ENCODE measurements around the gene STX10. TPM values are rescaled to one million over a fixed set of nuclear protein-coding genes. Genes with fewer than 3 reads are reported as not detected.

STX10 gene
- polyA plus RNA-seq, 10 donors, result 26.7 to 53.3 (median 33.2) TPM

- DNase-seq, result no peak
Observed at GRCh38 chr19:13101590-13102415, 48.4 kb downstream of the STX10 start.

- peak in 1 of 3 donors; percentile 36 for DNase-seq
Observed at GRCh38 chr19:13100841-13101589, 49.2 kb downstream of the STX10 start.

GRCh38 chr19:13100031-13100588, 50.1 kb downstream of the STX10 start:
- peak in 1 of 3 donors; percentile 50 for DNase-seq

GRCh38 chr19:13099073-13099999, 50.8 kb downstream of the STX10 start:
- peak in 1 of 3 donors; percentile 79 for DNase-seq

- peak in 2 of 3 donors; percentile 59 to 88 for DNase-seq
Observed at GRCh38 chr19:13098277-13099072, 51.7 kb downstream of the STX10 start.

DNA sequence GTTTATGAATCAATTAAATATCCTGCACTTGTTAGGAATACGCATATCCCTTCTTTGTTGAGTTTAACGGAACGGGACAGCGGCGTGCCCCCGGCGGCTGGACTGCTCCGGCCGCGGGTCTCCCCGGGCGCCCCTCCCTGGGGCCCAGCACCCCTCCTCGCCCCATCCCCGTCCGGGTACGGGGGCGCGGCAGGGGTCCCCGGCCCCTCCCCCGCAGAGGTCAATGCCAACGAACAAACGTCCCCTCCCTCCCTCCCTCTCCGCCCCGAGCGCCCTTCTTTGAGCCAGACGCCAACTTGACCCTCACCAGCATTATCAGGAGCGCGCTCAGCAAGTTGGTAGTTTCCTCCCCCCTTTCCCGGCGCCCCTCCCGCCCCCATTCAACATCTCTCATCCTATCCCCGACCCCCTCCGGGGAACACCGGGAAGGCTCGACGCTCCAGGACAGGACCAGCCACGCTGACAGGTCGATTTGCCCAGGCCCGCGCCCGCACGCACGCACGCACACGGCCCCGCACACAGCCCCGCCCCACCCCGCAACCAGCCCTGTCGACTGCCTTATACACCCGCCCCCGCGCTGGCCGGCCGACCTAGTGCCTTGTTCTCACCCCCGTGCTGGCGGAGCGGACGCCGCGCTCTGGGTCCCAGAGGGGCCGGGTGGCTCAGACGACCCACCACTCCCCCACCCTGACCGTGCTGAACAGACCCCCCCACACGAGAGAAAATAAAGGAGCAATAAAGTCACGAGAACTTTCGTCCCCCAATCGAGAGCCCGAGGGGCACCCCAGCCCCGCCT, 52.5 kb downstream of the STX10 start:
- peak in 1 of 3 donors; percentile 52 for DNase-seq

GRCh38 chr19:13097033-13097462, 53.1 kb downstream of the STX10 start:
- no peak for DNase-seq

DNA sequence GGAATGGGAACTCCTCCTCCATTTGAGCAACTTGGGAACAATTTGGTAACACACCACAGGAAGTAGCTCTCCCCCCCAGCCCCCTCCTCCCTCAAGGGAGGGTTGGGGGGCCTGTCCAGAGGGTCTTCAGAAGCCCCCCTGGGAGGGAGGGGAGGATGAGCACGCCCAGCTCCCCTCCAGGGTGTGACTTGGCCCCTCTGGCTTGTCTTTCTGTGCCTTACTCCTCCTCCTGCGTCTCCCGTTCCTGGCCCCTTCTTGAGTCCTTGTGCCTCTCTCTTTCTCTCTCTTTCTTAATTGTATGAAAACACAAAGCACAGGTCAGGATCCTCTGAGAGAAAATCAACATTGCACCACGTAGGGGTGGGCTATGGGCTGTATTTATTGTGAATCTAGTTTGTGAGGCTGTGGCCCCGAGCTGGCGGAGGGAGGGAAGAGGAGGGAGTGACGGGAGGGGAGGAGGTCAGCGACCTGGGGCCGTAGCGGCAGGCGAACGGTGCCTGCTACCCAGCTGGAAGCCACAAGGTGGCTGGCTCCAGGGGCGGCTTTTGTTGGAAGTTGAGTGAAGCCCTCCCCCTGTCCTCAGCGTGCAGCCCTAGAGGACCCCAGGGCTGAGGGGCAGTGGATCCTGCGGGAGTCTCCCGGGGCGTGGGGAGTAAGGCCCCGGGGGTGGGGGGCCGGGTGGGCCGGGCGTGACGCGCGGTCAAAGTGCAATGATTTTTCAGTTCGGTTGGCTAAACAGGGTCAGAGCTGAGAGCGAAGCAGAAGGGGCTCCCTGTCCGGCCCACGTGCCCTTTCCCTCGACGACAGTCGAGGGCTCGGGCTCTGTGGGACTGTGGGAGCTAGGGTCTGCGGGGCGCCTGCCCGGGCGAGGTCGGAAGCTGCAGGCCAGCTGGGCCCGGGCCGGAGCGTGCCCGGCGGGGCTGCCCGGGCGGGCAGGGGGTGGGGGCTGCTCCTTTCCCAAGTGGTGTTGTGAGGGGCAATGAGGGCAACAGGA, 53.9 kb downstream of the STX10 start:
- peak in 1 of 3 donors; percentile 69 for DNase-seq

DNA sequence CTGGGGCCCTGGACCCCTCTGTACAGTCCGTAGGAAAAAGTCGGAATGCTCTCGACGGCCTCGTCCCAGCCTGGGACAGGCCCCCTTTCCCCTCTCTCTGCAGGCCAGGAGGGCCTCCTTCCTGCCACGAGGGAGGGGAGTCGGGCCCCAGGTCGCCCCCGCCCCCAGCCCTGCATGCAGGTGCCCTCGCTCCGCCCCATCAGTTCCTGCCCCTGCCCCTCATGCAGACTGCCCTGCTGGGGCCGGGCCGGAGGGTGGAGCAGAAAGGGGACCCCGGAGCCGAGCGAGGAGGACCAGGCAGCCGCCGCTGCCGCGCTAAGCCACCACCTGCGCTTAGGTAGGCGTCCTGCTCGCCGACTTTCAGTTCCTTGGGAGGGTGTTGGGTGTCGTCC, 54.8 kb downstream of the STX10 start:
- no peak for DNase-seq

DNA sequence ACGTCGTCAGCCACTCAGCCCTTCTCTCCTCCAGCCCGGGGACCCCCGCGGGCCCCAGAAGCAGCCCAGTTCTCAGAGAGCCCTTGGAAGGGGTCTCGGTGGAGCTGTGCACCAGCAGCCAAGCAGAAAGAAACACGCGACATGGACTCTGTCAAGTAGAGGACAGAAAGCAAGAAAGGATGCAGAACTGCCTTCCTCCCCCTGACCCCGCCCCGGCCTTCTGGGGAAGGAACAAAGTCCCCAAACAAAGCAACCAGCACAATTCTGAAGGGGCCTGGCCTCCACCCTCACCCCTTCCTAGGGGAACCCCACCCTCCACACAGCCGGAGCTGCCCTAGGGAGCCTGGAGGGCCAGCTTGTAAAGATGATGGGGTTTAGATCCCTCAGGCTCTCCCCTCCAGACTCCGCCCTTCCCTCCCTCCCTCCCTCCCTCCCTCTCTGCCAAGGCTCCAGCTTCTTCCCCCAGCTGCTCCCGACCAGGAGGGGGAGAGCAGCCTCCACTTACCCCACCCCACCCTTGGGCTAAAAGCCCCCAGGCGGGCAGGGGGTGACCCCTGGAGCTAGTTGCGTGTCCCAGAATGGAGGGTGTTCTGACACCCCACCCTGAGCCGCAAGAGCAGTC, 55.3 kb downstream of the STX10 start:
- DNase-seq, result peak in 1 of 3 donors; percentile 78

GRCh38 chr19:13094106-13094504, 56.1 kb downstream of the STX10 start:
- DNase-seq, result no peak

Other genes with a start within 250 kb of the STX10 start
- 1 to 10 TPM; 1.7 to 5.8 (median 2.6) TPM for gene SYCE2, start 231.1 kb downstream of the STX10 start, polyA plus RNA-seq (ENCODE audit: insufficient read length in 10 of 10)
- gene FARSA, start 216.7 kb downstream of the STX10 start, polyA plus RNA-seq (ENCODE audit: insufficient read length in 10 of 10), result 10 to 100 TPM; 32.6 to 45.3 (median 36.1) TPM
- 100 to 1,000 TPM; 322 to 587 (median 412) TPM for gene CALR, start 211.8 kb downstream of the STX10 start, polyA plus RNA-seq (ENCODE audit: insufficient read length in 10 of 10)
- 100 to 1,000 TPM; 104 to 133 (median 113) TPM for gene RAD23A, start 204.5 kb downstream of the STX10 start, polyA plus RNA-seq (ENCODE audit: insufficient read length in 10 of 10)
- gene GADD45GIP1, start 193.2 kb downstream of the STX10 start, polyA plus RNA-seq (ENCODE audit: insufficient read length in 10 of 10), result 10 to 100 TPM; 31.4 to 56.6 (median 38.7) TPM
- gene DAND5, start 180.8 kb downstream of the STX10 start, polyA plus RNA-seq (ENCODE audit: insufficient read length in 10 of 10), result under 1 TPM in 8 of 10 donors, not detected in 2; 0.08 to 0.38 (median 0.14) TPM
- gene NFIX, start 154.9 kb downstream of the STX10 start, polyA plus RNA-seq (ENCODE audit: insufficient read length in 10 of 10), result 100 to 1,000 TPM in 9 of 10 donors, 10 to 100 TPM in 1; 89.1 to 136 (median 111) TPM
- 1 to 10 TPM; 2.4 to 7.4 (median 4.1) TPM for gene LYL1, start 47.5 kb downstream of the STX10 start, polyA plus RNA-seq (ENCODE audit: insufficient read length in 10 of 10)
- 10 to 100 TPM; 16.6 to 38.8 (median 23.8) TPM for gene TRMT1, start 33.6 kb downstream of the STX10 start, polyA plus RNA-seq (ENCODE audit: insufficient read length in 10 of 10)
- gene NACC1, start 32.1 kb downstream of the STX10 start, polyA plus RNA-seq (ENCODE audit: insufficient read length in 10 of 10), result 10 to 100 TPM; 13.4 to 23.2 (median 17.3) TPM
- gene IER2, start within 50 bp of the STX10 start, polyA plus RNA-seq (ENCODE audit: insufficient read length in 10 of 10), result 100 to 1,000 TPM in 1 of 10 donors, 10 to 100 TPM in 9; 28.1 to 171 (median 67.2) TPM

Data from muscle of back (tissue), 11 donors.